ENCODE data around the gene ERV3-1. TPM values are rescaled to one million over a fixed set of nuclear protein-coding genes. Genes with fewer than 3 reads are reported as not detected.

The ERV3-1 gene
- total and polyA plus RNA-seq, 9 of the 15 experiments (the other 6 are each of a cell fraction or from before 2014, with no cell fraction given), result 10.2 to 30.0 (median 22.0) TPM

- Histone ChIP-seq H4K20me1 (replicated peaks; ENCODE audit: control insufficient read depth, insufficient read depth, low read length) (no peaks in the 10 kb centered on the region), H3K4me3 (no peak within 1 kb of the TSS), H3K27ac (ENCODE audit: extremely low read depth, low read depth, low read length) (no peak within 1 kb of the TSS), H3K4me2 (ENCODE audit: insufficient read depth, low read length) (no peak within 1 kb of the TSS), H3K9me1 (ENCODE audit: control insufficient read depth, insufficient read depth, low read length) (no peaks in the 10 kb centered on the region), H3K4me1 (replicated peaks in 1 of 2; ENCODE audit: control insufficient read depth in 2 of 2, insufficient read depth in 2 of 2, low read length in 2 of 2) (no peaks in the 10 kb centered on the region), H3K36me3 (ENCODE audit: control insufficient read depth, insufficient read depth, low read length) (peaks cover 14% of the 10 kb centered on the region), H3K27me3 (ENCODE audit: control insufficient read depth in 2 of 2, insufficient read depth in 2 of 2, low read length in 2 of 2) (no peaks in the 10 kb centered on the region), H3K9ac (ENCODE audit: insufficient read depth in 1 of 2, low read depth in 2 of 2, low read length in 2 of 2) (no peak within 1 kb of the TSS), H2AFZ (ENCODE audit: low read depth, low read length) (no peak within 1 kb of the TSS), H3K9me3 (replicated peaks; ENCODE audit: control insufficient read depth, insufficient read depth, low read depth, low read length) (peaks cover 50% of the 10 kb centered on the region), H3K79me2 (ENCODE audit: control insufficient read depth, insufficient read depth, low read length) (no peaks in the 10 kb centered on the region)
- in situ Hi-C loops (cut with MboI), result no loop called here
- FAIRE-seq, result peak; percentile 46
- CTCF ChIA-PET (ENCODE audit: low intra/inter-chr PET ratio), result no interaction called here
- BruUV-seq (replicated peaks), result no TSS peak
- intact Hi-C loops (cut with micrococcal nuclease), result no loop called here
- no peak for DNase-seq (ENCODE audit: extremely low read depth in 1 of 4, low spot score in 3 of 4)
- POLR2A ChIA-PET, result interaction anchor here (1.1 kb wide), 1 partner anchor 9 kb away, joined by 3 read pairs; no protein-coding TSS in a partner anchor
- ATAC-seq, result no peak
- WGBS (ENCODE audit: insufficient coverage, low coverage, missing lambda C conversion rate), result 66% methylated on average over 4 of the region's 4 CpGs
- no peak for TF ChIP-seq THRB (CRISPR knock-in tag; conservative IDR thresholded peaks at IDR 0.05)
- no peak for TF ChIP-seq PURB (CRISPR knock-in tag; IDR thresholded peaks at IDR 0.05; ENCODE audit: low read depth)
- no peak for TF ChIP-seq ZNF174 (CRISPR knock-in tag; IDR thresholded peaks at IDR 0.05)
- TF ChIP-seq NFRKB (IDR thresholded peaks at IDR 0.05; ENCODE audit: low read depth), result no peak
- TF ChIP-seq ATF3 (IDR thresholded peaks at IDR 0.05), result no peak
- TF ChIP-seq ATF3 (CRISPR knock-in tag; conservative IDR thresholded peaks at IDR 0.05), result no peak
- TF ChIP-seq LEF1 (IDR thresholded peaks at IDR 0.05), result no peak
- TF ChIP-seq UBTF (IDR thresholded peaks at IDR 0.05; ENCODE audit: borderline replicate concordance in 1 of 2, low read depth in 2 of 2, low read length in 2 of 2), result no peak
- TF ChIP-seq ZNF232 (CRISPR knock-in tag; IDR thresholded peaks at IDR 0.05), result no peak
- no peak for TF ChIP-seq LARP7 (IDR thresholded peaks at IDR 0.05)
- TF ChIP-seq U2AF2 (optimal IDR thresholded peaks at IDR 0.05; ENCODE audit: low read depth, low read length), result no peak
- no peak for TF ChIP-seq DACH1 (IDR thresholded peaks at IDR 0.05; ENCODE audit: partially characterized antibody)
- no peak for TF ChIP-seq DEAF1 (CRISPR knock-in tag; IDR thresholded peaks at IDR 0.05)
- TF ChIP-seq FOXO4 (CRISPR knock-in tag; IDR thresholded peaks at IDR 0.05), result no peak
Observed at GRCh38 chr7:64990936-64991335, 15.6 kb downstream of the ERV3-1 start, which contains the start of gene ZNF117. ZNF117 (minus strand) TSS chr7:64991036.

Measured in K562 (cell line).